ENCODE data around the gene TMEM109. TPM values are rescaled to one million over a fixed set of nuclear protein-coding genes. Genes with fewer than 3 reads are reported as not detected.

TMEM109 gene
- total RNA-seq, 1 experiment from 2014 or later: 26.8 TPM

DNA sequence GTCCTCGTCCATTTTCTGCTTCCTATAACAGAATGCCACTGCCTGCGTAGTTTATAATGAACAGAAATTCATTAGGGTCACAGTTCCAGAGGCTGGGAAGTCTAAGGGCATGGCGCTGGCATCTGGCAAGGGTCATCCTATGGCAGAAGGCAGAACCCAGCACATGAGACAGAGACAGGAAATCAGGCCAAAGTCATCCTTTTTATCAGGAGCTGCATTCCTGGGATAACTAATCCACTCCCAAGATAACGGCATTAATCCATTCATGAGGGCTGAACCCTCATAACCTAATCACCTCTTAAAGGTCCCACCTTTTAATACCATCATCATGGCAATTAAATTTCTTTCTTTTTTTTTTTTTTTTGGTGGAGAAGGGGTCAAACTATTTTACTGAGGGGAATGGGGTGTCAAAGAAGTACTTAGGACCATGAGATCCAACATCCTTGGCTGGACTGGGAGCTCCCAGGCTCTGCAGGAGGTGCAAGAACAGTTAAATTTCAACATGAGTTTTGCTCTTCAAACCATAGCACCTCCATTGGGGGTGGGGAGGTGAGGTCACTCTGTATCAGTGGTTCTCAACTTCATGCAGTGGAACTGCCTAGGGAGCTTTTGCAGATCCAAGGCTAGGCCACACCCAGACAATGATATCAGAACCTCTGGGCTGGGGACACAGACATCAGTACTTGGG, 4.4 kb downstream of the TMEM109 start:
- ATAC-seq (no peak), DNase-seq (ENCODE audit: low spot score) (no peak)
- Mint-ChIP-seq H3K27me3 (ENCODE audit: low read depth) (no peaks in the 10 kb centered on the region; the same call in 1 of the 2 replicates), H3K27ac (no peak overlapping the region), H3K9me3 (no peaks in the 10 kb centered on the region), H3K4me1 (peaks cover 36% of the 10 kb centered on the region), H3K4me3 (no peak overlapping the region), H3K36me3 (peaks cover 13% of the 10 kb centered on the region)
- TF ChIP-seq, protein P1, sequence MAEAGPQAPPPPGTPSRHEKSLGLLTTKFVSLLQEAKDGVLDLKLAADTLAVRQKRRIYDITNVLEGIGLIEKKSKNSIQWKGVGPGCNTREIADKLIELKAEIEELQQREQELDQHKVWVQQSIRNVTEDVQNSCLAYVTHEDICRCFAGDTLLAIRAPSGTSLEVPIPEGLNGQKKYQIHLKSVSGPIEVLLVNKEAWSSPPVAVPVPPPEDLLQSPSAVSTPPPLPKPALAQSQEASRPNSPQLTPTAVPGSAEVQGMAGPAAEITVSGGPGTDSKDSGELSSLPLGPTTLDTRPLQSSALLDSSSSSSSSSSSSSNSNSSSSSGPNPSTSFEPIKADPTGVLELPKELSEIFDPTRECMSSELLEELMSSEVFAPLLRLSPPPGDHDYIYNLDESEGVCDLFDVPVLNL (CRISPR knock-in tag; IDR thresholded peaks at IDR 0.05; ENCODE audit: borderline replicate concordance, low read depth): no peak
- TF ChIP-seq SOX15 (CRISPR knock-in tag; IDR thresholded peaks at IDR 0.05): no peak
- no peak for TF ChIP-seq OVOL2 (CRISPR knock-in tag; IDR thresholded peaks at IDR 0.05; ENCODE audit: borderline replicate concordance)
- TF ChIP-seq, protein P2, sequence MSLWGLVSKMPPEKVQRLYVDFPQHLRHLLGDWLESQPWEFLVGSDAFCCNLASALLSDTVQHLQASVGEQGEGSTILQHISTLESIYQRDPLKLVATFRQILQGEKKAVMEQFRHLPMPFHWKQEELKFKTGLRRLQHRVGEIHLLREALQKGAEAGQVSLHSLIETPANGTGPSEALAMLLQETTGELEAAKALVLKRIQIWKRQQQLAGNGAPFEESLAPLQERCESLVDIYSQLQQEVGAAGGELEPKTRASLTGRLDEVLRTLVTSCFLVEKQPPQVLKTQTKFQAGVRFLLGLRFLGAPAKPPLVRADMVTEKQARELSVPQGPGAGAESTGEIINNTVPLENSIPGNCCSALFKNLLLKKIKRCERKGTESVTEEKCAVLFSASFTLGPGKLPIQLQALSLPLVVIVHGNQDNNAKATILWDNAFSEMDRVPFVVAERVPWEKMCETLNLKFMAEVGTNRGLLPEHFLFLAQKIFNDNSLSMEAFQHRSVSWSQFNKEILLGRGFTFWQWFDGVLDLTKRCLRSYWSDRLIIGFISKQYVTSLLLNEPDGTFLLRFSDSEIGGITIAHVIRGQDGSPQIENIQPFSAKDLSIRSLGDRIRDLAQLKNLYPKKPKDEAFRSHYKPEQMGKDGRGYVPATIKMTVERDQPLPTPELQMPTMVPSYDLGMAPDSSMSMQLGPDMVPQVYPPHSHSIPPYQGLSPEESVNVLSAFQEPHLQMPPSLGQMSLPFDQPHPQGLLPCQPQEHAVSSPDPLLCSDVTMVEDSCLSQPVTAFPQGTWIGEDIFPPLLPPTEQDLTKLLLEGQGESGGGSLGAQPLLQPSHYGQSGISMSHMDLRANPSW (CRISPR knock-in tag; conservative IDR thresholded peaks at IDR 0.05; ENCODE audit: low read depth): no peak
- TF ChIP-seq, protein P3, sequence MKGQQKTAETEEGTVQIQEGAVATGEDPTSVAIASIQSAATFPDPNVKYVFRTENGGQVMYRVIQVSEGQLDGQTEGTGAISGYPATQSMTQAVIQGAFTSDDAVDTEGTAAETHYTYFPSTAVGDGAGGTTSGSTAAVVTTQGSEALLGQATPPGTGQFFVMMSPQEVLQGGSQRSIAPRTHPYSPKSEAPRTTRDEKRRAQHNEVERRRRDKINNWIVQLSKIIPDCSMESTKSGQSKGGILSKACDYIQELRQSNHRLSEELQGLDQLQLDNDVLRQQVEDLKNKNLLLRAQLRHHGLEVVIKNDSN (CRISPR knock-in tag; IDR thresholded peaks at IDR 0.05): no peak
- CTCF ChIA-PET: no interaction called here
- POLR2A ChIA-PET: interaction anchor here (0.7 kb wide), 1 partner anchor 11 kb away, joined by 4 read pairs; no protein-coding TSS in a partner anchor

DNA sequence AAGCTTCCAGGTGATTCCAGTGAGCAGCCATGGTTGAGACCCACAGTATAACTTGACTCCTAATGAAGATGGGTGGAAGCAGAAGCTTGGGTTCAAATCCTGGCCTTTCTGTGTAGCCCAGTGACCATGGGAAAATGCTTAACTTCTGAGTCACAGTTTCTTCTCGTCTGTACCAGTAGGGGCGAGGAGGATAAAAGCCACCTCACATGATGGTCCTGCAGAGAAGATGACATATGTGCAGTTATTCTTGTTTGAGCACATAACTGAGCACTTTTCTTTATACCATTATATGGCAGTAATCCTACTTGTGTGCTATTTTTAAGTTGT, 4.9 kb downstream of the TMEM109 start:
- no peak overlapping the region for H3K4me3 Mint-ChIP-seq
- peaks cover 35% of the 10 kb centered on the region for H3K4me1 Mint-ChIP-seq
- no peaks in the 10 kb centered on the region; the same call in 1 of the 2 replicates for H3K27me3 Mint-ChIP-seq (ENCODE audit: low read depth)
- no peaks in the 10 kb centered on the region for H3K9me3 Mint-ChIP-seq
- DNase-seq (ENCODE audit: low spot score) (no peak), ATAC-seq (no peak)
- ChIA-PET CTCF (no interaction called here), POLR2A (interaction anchor here (0.7 kb wide), 1 partner anchor 10 kb away, joined by 4 read pairs; no protein-coding TSS in a partner anchor)
- TF ChIP-seq, protein P4, sequence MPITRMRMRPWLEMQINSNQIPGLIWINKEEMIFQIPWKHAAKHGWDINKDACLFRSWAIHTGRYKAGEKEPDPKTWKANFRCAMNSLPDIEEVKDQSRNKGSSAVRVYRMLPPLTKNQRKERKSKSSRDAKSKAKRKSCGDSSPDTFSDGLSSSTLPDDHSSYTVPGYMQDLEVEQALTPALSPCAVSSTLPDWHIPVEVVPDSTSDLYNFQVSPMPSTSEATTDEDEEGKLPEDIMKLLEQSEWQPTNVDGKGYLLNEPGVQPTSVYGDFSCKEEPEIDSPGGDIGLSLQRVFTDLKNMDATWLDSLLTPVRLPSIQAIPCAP (CRISPR knock-in tag; IDR thresholded peaks at IDR 0.05): no peak
- no peak for TF ChIP-seq ETV6 (CRISPR knock-in tag; IDR thresholded peaks at IDR 0.05)
- no peak for TF ChIP-seq ZNF219 (CRISPR knock-in tag; IDR thresholded peaks at IDR 0.05; ENCODE audit: borderline replicate concordance)
- no peak for TF ChIP-seq SMAD3 (CRISPR knock-in tag; IDR thresholded peaks at IDR 0.05; ENCODE audit: borderline replicate concordance)
- TF ChIP-seq, protein P2 (CRISPR knock-in tag; conservative IDR thresholded peaks at IDR 0.05; ENCODE audit: low read depth): no peak
- no peak for TF ChIP-seq PRRX2 (CRISPR knock-in tag; IDR thresholded peaks at IDR 0.05)
- TF ChIP-seq GABPB1 (CRISPR knock-in tag; IDR thresholded peaks at IDR 0.05): no peak
- TF ChIP-seq, protein P5, sequence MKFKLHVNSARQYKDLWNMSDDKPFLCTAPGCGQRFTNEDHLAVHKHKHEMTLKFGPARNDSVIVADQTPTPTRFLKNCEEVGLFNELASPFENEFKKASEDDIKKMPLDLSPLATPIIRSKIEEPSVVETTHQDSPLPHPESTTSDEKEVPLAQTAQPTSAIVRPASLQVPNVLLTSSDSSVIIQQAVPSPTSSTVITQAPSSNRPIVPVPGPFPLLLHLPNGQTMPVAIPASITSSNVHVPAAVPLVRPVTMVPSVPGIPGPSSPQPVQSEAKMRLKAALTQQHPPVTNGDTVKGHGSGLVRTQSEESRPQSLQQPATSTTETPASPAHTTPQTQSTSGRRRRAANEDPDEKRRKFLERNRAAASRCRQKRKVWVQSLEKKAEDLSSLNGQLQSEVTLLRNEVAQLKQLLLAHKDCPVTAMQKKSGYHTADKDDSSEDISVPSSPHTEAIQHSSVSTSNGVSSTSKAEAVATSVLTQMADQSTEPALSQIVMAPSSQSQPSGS (CRISPR knock-in tag; IDR thresholded peaks at IDR 0.05; ENCODE audit: borderline replicate concordance, low read depth): no peak
- TF ChIP-seq ZNF416 (CRISPR knock-in tag; IDR thresholded peaks at IDR 0.05): no peak
- TF ChIP-seq GTF2I (CRISPR knock-in tag; conservative IDR thresholded peaks at IDR 0.05): no peak
- TF ChIP-seq ZNF317 (CRISPR knock-in tag; IDR thresholded peaks at IDR 0.05; ENCODE audit: borderline replicate concordance, low read depth): no peak
- H3K36me3 Mint-ChIP-seq: peaks cover 14% of the 10 kb centered on the region
- H3K27ac Mint-ChIP-seq: no peak overlapping the region
